Measurements from ENCODE around the gene TTLL11.
"Not testable (repeated sequence)": the region's sequence is repeated elsewhere in the genome, so short reads cannot be mapped to it uniquely, and the experiment has no call there.

TTLL11 gene

GRCh38 chr9:121797081-121797480 lies 296.0 kb downstream of the TTLL11 start:
- no peaks in the 10 kb centered on the region for H3K4me1 ChIP-seq (ENCODE audit: control insufficient read depth in 1 of 2, insufficient read depth in 1 of 2, low read depth in 1 of 2, low read length in 1 of 2)
- H3K4me3 ChIP-seq (ENCODE audit: low read depth in 1 of 2, low read length in 1 of 2) = no peak overlapping the region
- no peak for TF ChIP-seq CTCF (IDR thresholded peaks at IDR 0.05)
- no peaks in the 10 kb centered on the region for H3K9me3 ChIP-seq
- peaks cover 22% of the 10 kb centered on the region for H3K27me3 ChIP-seq
- no peak overlapping the region for H3K27ac ChIP-seq
- no peaks in the 10 kb centered on the region for H3K36me3 ChIP-seq

- H3K4me3 ChIP-seq (ENCODE audit: low read depth in 1 of 2, low read length in 1 of 2); H3K9me3 ChIP-seq; H3K27ac ChIP-seq; H3K36me3 ChIP-seq; H3K4me1 ChIP-seq (ENCODE audit: control insufficient read depth in 1 of 2, insufficient read depth in 1 of 2, low read depth in 1 of 2, low read length in 1 of 2); H3K27me3 ChIP-seq: not testable (repeated sequence)
Observed at GRCh38 chr9:121794334-121794733, 298.8 kb downstream of the TTLL11 start.

- not testable (repeated sequence) for H3K4me3 ChIP-seq (ENCODE audit: low read depth in 1 of 2, low read length in 1 of 2); H3K9me3 ChIP-seq; H3K27me3 ChIP-seq; H3K4me1 ChIP-seq (ENCODE audit: control insufficient read depth in 1 of 2, insufficient read depth in 1 of 2, low read depth in 1 of 2, low read length in 1 of 2); H3K36me3 ChIP-seq; H3K27ac ChIP-seq
Observed at GRCh38 chr9:121792476-121792875, 300.6 kb downstream of the TTLL11 start.

GRCh38 chr9:121790841-121791240 lies 302.3 kb downstream of the TTLL11 start:
- no peaks in the 10 kb centered on the region for H3K4me1 ChIP-seq (ENCODE audit: control insufficient read depth in 1 of 2, insufficient read depth in 1 of 2, low read depth in 1 of 2, low read length in 1 of 2)
- no peaks in the 10 kb centered on the region for H3K36me3 ChIP-seq
- no peaks in the 10 kb centered on the region for H3K9me3 ChIP-seq
- no peak overlapping the region for H3K27ac ChIP-seq
- no peak for TF ChIP-seq CTCF (IDR thresholded peaks at IDR 0.05)
- H3K27me3 ChIP-seq = peaks cover 4% of the 10 kb centered on the region
- H3K4me3 ChIP-seq (ENCODE audit: low read depth in 1 of 2, low read length in 1 of 2) = no peak overlapping the region

- TF ChIP-seq CTCF (IDR thresholded peaks at IDR 0.05) = no peak
Observed at GRCh38 chr9:121788686-121789366, 304.3 kb downstream of the TTLL11 start.

GRCh38 chr9:121786998-121787422 lies 306.1 kb downstream of the TTLL11 start:
- no peak overlapping the region for H3K4me3 ChIP-seq (ENCODE audit: low read depth in 1 of 2, low read length in 1 of 2)
- no peak overlapping the region for H3K27ac ChIP-seq
- H3K4me1 ChIP-seq (ENCODE audit: control insufficient read depth in 1 of 2, insufficient read depth in 1 of 2, low read depth in 1 of 2, low read length in 1 of 2) = no peaks in the 10 kb centered on the region
- H3K27me3 ChIP-seq = peaks cover 4% of the 10 kb centered on the region
- H3K9me3 ChIP-seq = no peaks in the 10 kb centered on the region
- no peak for TF ChIP-seq CTCF (IDR thresholded peaks at IDR 0.05)
- H3K36me3 ChIP-seq = no peaks in the 10 kb centered on the region

More at GRCh38 chr9:121788686-121789366, 304.3 kb downstream of the TTLL11 start:
- Histone ChIP-seq H3K4me3 (ENCODE audit: low read depth in 1 of 2, low read length in 1 of 2) (no peak overlapping the region), H3K36me3 (no peaks in the 10 kb centered on the region), H3K27me3 (peaks cover 4% of the 10 kb centered on the region), H3K4me1 (ENCODE audit: control insufficient read depth in 1 of 2, insufficient read depth in 1 of 2, low read depth in 1 of 2, low read length in 1 of 2) (no peaks in the 10 kb centered on the region), H3K9me3 (no peaks in the 10 kb centered on the region), H3K27ac (no peak overlapping the region)
